OCI-LY1 (cell line): ENCODE data around the gene ARHGEF12.

Experiments
- H2AFZ ChIP-seq: fragments of 200-600 bp; sonication (generic), shearing (Covaris generic); 2 replicates; pipeline ENCODE4 v1.6.0; 2014; ENCODE audit warnings: antibody characterized with exemption, mild to moderate bottlenecking, low read length
- H3F3A ChIP-seq: fragments of 200-600 bp; sonication (generic), shearing (Covaris generic); 2 replicates; pipeline ENCODE4 v1.6.0; 2014; ENCODE audit warnings: mild to moderate bottlenecking, antibody characterized with exemption, low read length, moderate library complexity; ENCODE audit not compliant: insufficient read depth
- H3K27ac ChIP-seq: fragments of 200-600 bp; sonication (generic); 2 replicates; pipeline ENCODE4 v1.5.1; 2014; ENCODE audit warnings: low read length, mixed run types, mild to moderate bottlenecking, low read depth; ENCODE audit not compliant: poor library complexity, severe bottlenecking
- H3K27me3 ChIP-seq: fragments of 200-600 bp; sonication (generic); 2 replicates; pipeline ENCODE4 v1.6.0; 2014; ENCODE audit warnings: antibody characterized with exemption, mild to moderate bottlenecking, low read length, moderate library complexity; ENCODE audit not compliant: insufficient read depth
- H3K36me3 ChIP-seq: fragments of 200-600 bp; sonication (generic); 2 replicates; pipeline ENCODE4 v1.6.1; 2014; ENCODE audit warnings: mild to moderate bottlenecking, antibody characterized with exemption, low read length, moderate library complexity, mixed read lengths; ENCODE audit not compliant: insufficient read depth
- H3K4me1 ChIP-seq: fragments of 200-600 bp; sonication (generic); 2 replicates; pipeline ENCODE4 v1.5.1; 2014; ENCODE audit warnings: mild to moderate bottlenecking, low read length, moderate library complexity; ENCODE audit not compliant: insufficient read depth, severe bottlenecking
- H3K4me2 ChIP-seq: fragments of 200-600 bp; sonication (generic), shearing (Covaris generic); 2 replicates; pipeline ENCODE4 v1.6.1; 2014; ENCODE audit warnings: low read length
- H3K4me3 ChIP-seq: fragments of 200-600 bp; sonication (generic); 2 replicates; pipeline ENCODE4 v1.5.1; 2014; ENCODE audit warnings: low read length, low read depth, mild to moderate bottlenecking, mixed read lengths; ENCODE audit not compliant: poor library complexity, severe bottlenecking
- H3K79me2 ChIP-seq: fragments of 200-600 bp; shearing (Covaris generic); 2 replicates; pipeline ENCODE4 v1.6.1; 2016; ENCODE audit warnings: mixed run types, low read length, mixed read lengths; ENCODE audit not compliant: insufficient read depth
- H3K9ac ChIP-seq: fragments of 200-600 bp; sonication (generic), shearing (Covaris generic); 2 replicates; pipeline ENCODE4 v1.6.1; 2014; ENCODE audit warnings: mild to moderate bottlenecking, low read length, mixed read lengths
- H3K9me2 ChIP-seq: fragments of 200-600 bp; sonication (generic), shearing (Covaris generic); 2 replicates; pipeline ENCODE4 v1.6.1; 2014; ENCODE audit warnings: low read depth, mild to moderate bottlenecking, low read length, mixed read lengths
- H3K9me3 ChIP-seq: fragments of 200-600 bp; shearing (Covaris generic); 2 replicates; pipeline ENCODE4 v1.6.1; 2014; ENCODE audit warnings: low read length, mixed read lengths
- H4K20me1 ChIP-seq: fragments of 200-600 bp; sonication (generic), shearing (Covaris generic); 2 replicates; pipeline ENCODE4 v1.6.0; 2016; ENCODE audit warnings: mild to moderate bottlenecking, low read length; ENCODE audit not compliant: insufficient read depth
- EZH2 ChIP-seq: fragments of 200-600 bp; sonication (generic), shearing (Covaris generic); IDR thresholded peaks from 2 replicates; pipeline ENCODE4 v1.8.0; 2017; ENCODE audit warnings: borderline replicate concordance, mixed run types, mild to moderate bottlenecking, antibody characterized with exemption, low read length, moderate library complexity, mixed read lengths
- TF ChIP-seq, protein P1 (sequence below): fragments of 200-600 bp; sonication (generic), shearing (Covaris generic); IDR thresholded peaks from 2 replicates; pipeline ENCODE4 v1.5.1; 2017; ENCODE audit warnings: mild to moderate bottlenecking, antibody characterized with exemption, low read length, moderate library complexity, mixed read lengths

The ARHGEF12 gene

GRCh38 chr11:120526241-120526640, 190.0 kb downstream of the ARHGEF12 start:
- Histone ChIP-seq H3K27ac (no peak overlapping the region), H3K9me2 (no peaks in the 10 kb centered on the region), H3F3A (no peaks in the 10 kb centered on the region), H3K36me3 (no peaks in the 10 kb centered on the region), H3K9ac (no peak overlapping the region), H3K27me3 (no peaks in the 10 kb centered on the region), H4K20me1 (no peaks in the 10 kb centered on the region), H3K4me3 (no peak overlapping the region), H3K9me3 (no peaks in the 10 kb centered on the region), H2AFZ (no peak overlapping the region), H3K79me2 (no peaks in the 10 kb centered on the region), H3K4me1 (no peaks in the 10 kb centered on the region), H3K4me2 (no peak overlapping the region)
- no peak for TF ChIP-seq EZH2
- TF ChIP-seq, protein P1, sequence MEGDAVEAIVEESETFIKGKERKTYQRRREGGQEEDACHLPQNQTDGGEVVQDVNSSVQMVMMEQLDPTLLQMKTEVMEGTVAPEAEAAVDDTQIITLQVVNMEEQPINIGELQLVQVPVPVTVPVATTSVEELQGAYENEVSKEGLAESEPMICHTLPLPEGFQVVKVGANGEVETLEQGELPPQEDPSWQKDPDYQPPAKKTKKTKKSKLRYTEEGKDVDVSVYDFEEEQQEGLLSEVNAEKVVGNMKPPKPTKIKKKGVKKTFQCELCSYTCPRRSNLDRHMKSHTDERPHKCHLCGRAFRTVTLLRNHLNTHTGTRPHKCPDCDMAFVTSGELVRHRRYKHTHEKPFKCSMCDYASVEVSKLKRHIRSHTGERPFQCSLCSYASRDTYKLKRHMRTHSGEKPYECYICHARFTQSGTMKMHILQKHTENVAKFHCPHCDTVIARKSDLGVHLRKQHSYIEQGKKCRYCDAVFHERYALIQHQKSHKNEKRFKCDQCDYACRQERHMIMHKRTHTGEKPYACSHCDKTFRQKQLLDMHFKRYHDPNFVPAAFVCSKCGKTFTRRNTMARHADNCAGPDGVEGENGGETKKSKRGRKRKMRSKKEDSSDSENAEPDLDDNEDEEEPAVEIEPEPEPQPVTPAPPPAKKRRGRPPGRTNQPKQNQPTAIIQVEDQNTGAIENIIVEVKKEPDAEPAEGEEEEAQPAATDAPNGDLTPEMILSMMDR: no peak

GRCh38 chr11:120527111-120527761, 191.0 kb downstream of the ARHGEF12 start:
- no peaks in the 10 kb centered on the region for H3K9me2 ChIP-seq
- H3K4me1 ChIP-seq: no peaks in the 10 kb centered on the region
- no peak overlapping the region for H3K4me3 ChIP-seq
- no peak overlapping the region for H3K4me2 ChIP-seq
- H2AFZ ChIP-seq: no peak overlapping the region
- no peaks in the 10 kb centered on the region for H3F3A ChIP-seq
- H3K9ac ChIP-seq: no peak overlapping the region
- no peaks in the 10 kb centered on the region for H3K9me3 ChIP-seq
- H3K27ac ChIP-seq: no peak overlapping the region
- H4K20me1 ChIP-seq: no peaks in the 10 kb centered on the region
- H3K27me3 ChIP-seq: no peaks in the 10 kb centered on the region
- no peaks in the 10 kb centered on the region for H3K36me3 ChIP-seq
- TF ChIP-seq, protein P1: no peak
- no peak for TF ChIP-seq EZH2
- no peaks in the 10 kb centered on the region for H3K79me2 ChIP-seq

DNA sequence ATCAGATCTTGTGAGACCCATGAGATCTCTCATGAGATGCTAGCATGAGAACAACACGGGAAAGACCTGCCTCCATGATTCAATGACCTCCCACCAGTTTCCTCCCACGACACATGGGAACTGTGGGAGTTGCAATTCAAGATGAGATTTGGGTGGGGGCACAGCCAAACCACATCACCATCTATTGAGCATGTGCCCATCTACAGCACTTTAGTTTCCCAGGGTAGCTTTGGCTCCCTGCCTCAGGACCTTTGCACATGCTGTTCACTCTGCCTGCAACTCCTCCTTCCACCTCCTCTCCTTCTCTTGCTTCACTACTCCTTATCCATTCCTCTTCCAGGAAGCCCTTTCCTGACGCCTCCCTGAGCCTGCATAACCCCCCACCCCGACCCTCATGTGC, 192.5 kb downstream of the ARHGEF12 start:
- Histone ChIP-seq H3F3A (no peaks in the 10 kb centered on the region), H3K36me3 (no peaks in the 10 kb centered on the region), H2AFZ (no peak overlapping the region), H3K79me2 (no peaks in the 10 kb centered on the region), H3K9ac (no peak overlapping the region), H4K20me1 (no peaks in the 10 kb centered on the region), H3K4me1 (no peaks in the 10 kb centered on the region), H3K9me2 (no peaks in the 10 kb centered on the region), H3K4me2 (no peak overlapping the region), H3K4me3 (no peak overlapping the region), H3K9me3 (no peaks in the 10 kb centered on the region), H3K27ac (no peak overlapping the region), H3K27me3 (no peaks in the 10 kb centered on the region)
- no peak for TF ChIP-seq EZH2
- TF ChIP-seq, protein P1: no peak
